ENCODE results near the gene PGM5. TPM values are rescaled to one million over a fixed set of nuclear protein-coding genes. Genes with fewer than 3 reads are reported as not detected.
A peak's percentile ranks its signal among the peaks of the same experiment; 100 is the strongest.

The PGM5 gene
- total RNA-seq, 2 donors from 2014 or later: 6.5 to 6.9 TPM

GRCh38 chr9:68551191-68551590 is 194.8 kb downstream of the PGM5 start:
- H3K36me3 ChIP-seq (replicated peaks in 1 of 2; ENCODE audit: insufficient read depth in 1 of 2, low read depth in 2 of 2): no peaks in the 10 kb centered on the region
- intact Hi-C loops (cut with DNase I): no loop called here
- DNase-seq: peak in 3 of 4 donors; percentile 30 to 66 (median 47)
- no peak overlapping the region for H3K4me3 ChIP-seq
- ATAC-seq: peak; percentile 81
- TF ChIP-seq CTCF (IDR thresholded peaks at IDR 0.05) (no peak), POLR2A (IDR thresholded peaks at IDR 0.05) (no peak)
- H3K9me3 ChIP-seq: no peaks in the 10 kb centered on the region
- H3K27me3 ChIP-seq: no peaks in the 10 kb centered on the region
- H3K27ac ChIP-seq: peak overlapping the region in 1 of 4 donors; percentile 3
- WGBS, 2 donors: 14 to 15% methylated on average over 4 of the region's 4 CpGs
- H3K4me1 ChIP-seq: peaks cover 10% of the 10 kb centered on the region

GRCh38 chr9:68552700-68553476 is 196.5 kb downstream of the PGM5 start:
- no peaks in the 10 kb centered on the region for H3K36me3 ChIP-seq (replicated peaks in 1 of 2; ENCODE audit: insufficient read depth in 1 of 2, low read depth in 2 of 2)
- peaks cover 10% of the 10 kb centered on the region for H3K4me1 ChIP-seq
- ATAC-seq: no peak
- WGBS, 2 donors: 62 to 77% methylated on average over 3 of the region's 3 CpGs
- TF ChIP-seq CTCF (IDR thresholded peaks at IDR 0.05) (no peak), POLR2A (IDR thresholded peaks at IDR 0.05) (no peak)
- H3K4me3 ChIP-seq: no peak overlapping the region
- no peaks in the 10 kb centered on the region for H3K27me3 ChIP-seq
- intact Hi-C loops (cut with DNase I): no loop called here
- H3K27ac ChIP-seq: no peak overlapping the region
- no peaks in the 10 kb centered on the region for H3K9me3 ChIP-seq
- no peak for DNase-seq

- no peaks in the 10 kb centered on the region for H3K27me3 ChIP-seq
- no peaks in the 10 kb centered on the region for H3K36me3 ChIP-seq (replicated peaks in 1 of 2; ENCODE audit: insufficient read depth in 1 of 2, low read depth in 2 of 2)
- 50% methylated on average over 1 of the region's 1 CpG for WGBS, 2 donors
- no peaks in the 10 kb centered on the region for H3K9me3 ChIP-seq
- peaks cover 9% of the 10 kb centered on the region for H3K4me1 ChIP-seq
- no peak for DNase-seq
- intact Hi-C loops (cut with DNase I): no loop called here
- TF ChIP-seq POLR2A (IDR thresholded peaks at IDR 0.05): no peak
- no peak for TF ChIP-seq CTCF (IDR thresholded peaks at IDR 0.05)
- ATAC-seq: no peak
- no peak overlapping the region for H3K4me3 ChIP-seq
- H3K27ac ChIP-seq: no peak overlapping the region
These were observed 199.2 kb downstream of the PGM5 start for GRCh38 chr9:68555437-68556150.

GRCh38 chr9:68558545-68558944 is 202.1 kb downstream of the PGM5 start:
- Histone ChIP-seq H3K4me1 (no peaks in the 10 kb centered on the region), H3K27ac (no peak overlapping the region), H3K9me3 (no peaks in the 10 kb centered on the region), H3K36me3 (replicated peaks in 1 of 2; ENCODE audit: insufficient read depth in 1 of 2, low read depth in 2 of 2) (no peaks in the 10 kb centered on the region), H3K4me3 (no peak overlapping the region), H3K27me3 (no peaks in the 10 kb centered on the region)
- intact Hi-C loops (cut with DNase I): no loop called here
- DNase-seq: no peak
- WGBS, 2 donors: 76 to 80% methylated on average over 5 of the region's 5 CpGs
- TF ChIP-seq POLR2A (IDR thresholded peaks at IDR 0.05) (no peak), CTCF (IDR thresholded peaks at IDR 0.05) (no peak)
- ATAC-seq: no peak
